Fibroblast of lung (primary cell): Measurements from ENCODE around the gene IGFALS.

Source experiments
- CTCF ChIP-seq, 2 donors: IDR thresholded peaks in 1 of 2; conservative IDR thresholded peaks in 1 of 2; 1 replicate in 1 of 2; 2 replicates in 1 of 2; pipeline ENCODE4 v1.5.1; 2011 to 2012; ENCODE audit warnings: low read length in 2 of 2, control low read depth in 1 of 2, inconsistent platforms in 1 of 2, low read depth in 1 of 2, mild to moderate bottlenecking in 1 of 2
- EZH2 ChIP-seq: IDR thresholded peaks from 2 replicates; pipeline ENCODE4 v1.5.1; 2012; ENCODE audit warnings: low read length, control low read depth, mild to moderate bottlenecking; ENCODE audit errors: missing control alignments

- TF ChIP-seq EZH2 = no peak
- no peak for TF ChIP-seq CTCF (conservative IDR thresholded peaks at IDR 0.05 in 1 of 2, IDR thresholded peaks at IDR 0.05 in 1 of 2; ENCODE audit: low read depth in 1 of 2, low read length in 2 of 2)
These were observed 28.5 kb upstream of the IGFALS start for GRCh38 chr16:1821861-1822611.
